HG02678 (cell line): ENCODE results near the gene CALML4.

Experiments
- ATAC-seq: cut with Tn5 transposase; IDR thresholded peaks from one replicate; pipeline ENCODE4 v1.9.1; 2021; ENCODE audit warnings: mild to moderate bottlenecking, moderate library complexity; ENCODE audit not compliant: unreplicated experiment

CALML4 gene

DNA sequence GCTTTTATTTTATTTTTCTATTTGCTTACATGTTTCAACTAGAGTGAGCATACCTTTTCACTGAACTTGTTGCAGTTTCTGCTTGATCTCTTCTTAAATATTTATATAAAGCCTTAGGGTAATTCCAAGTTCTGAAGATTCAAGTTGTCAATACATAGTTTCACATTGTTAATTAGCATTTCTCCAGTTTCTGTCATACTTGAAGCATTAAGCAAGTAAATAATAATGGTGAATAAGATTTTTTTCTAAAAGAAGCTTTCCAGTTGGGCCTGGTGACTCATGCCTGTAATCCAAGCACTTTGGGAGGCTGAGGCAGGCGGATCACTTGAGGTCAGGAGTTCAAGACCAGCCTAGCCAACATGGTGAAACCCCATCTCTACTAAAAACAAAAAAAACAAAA, 53.9 kb downstream of the CALML4 start:
- no peak for ATAC-seq

DNA sequence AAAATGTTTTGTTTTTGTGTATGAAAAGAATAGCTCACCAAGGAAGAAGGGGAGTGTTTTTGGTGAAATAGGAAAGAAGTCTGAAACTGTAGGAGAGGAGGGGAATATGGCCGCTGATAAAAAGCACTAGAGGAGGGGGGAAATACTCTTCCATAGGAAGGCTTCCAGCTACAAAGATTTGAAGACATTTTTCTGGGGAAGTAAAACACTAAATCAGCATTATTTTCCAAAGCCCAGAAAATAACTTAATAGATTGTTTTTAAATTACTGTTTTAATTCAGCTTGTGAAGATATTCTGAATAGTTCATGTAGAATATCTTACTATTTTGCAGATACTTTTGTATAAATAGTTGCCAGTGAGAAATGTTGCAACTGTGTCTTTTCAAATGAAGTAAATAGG, 54.9 kb downstream of the CALML4 start:
- no peak for ATAC-seq

DNA sequence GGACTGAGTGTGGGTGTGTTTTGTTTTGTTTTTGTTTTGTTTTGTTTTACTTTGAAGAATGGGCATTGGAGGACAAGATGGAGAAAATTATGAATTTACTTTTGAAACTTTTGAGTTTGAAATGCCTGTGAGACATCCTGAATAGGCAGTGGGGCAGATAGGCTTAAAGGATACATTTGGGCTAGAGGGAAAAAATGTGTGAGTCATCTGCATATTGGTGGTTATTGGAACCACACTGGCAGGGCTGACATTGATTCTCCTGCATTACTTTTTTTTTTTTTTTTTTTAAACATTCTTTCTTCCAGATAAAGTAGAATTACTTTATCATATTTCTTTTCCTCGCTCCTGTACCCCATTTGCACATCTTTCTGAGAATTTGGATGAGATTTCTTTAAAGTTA, 56.1 kb downstream of the CALML4 start:
- ATAC-seq = no peak

DNA sequence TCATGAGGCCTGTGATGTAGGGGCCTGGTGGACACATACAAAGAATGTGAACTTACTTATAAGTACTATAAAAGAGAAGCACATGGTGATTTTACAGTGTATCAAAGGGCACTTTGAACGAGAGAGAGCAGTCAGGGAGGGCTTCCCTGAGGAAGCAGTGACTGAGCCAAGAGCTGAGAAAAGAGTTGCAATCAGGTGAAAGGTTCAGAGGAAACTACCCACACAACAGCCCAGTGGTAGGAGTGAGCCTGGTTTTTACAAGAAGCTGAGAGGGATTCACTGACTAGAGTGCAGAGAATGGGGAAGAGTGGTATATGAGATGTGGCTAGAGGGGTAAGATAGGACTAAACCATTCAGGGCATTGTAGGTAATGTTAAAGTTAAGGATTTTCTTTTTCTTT, 57.1 kb downstream of the CALML4 start:
- no peak for ATAC-seq

DNA sequence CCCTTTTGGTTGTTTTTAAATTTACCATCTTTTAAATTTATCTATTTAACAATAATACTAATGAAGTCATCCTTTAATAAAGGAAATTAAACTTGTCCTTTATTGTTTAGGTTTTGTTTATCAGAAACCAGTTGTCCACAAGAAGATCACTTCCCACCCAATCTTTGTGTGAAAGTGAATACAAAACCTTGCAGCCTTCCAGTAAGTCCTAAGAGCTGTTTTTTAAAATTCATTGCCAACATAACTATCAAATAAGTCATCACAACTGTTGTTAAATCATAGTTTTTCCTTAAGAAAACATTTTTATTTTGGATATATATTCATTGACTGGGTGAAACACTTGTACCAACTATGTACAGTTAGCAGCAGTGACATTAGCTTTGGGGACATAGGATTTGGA, 59.4 kb downstream of the CALML4 start:
- ATAC-seq = no peak

DNA sequence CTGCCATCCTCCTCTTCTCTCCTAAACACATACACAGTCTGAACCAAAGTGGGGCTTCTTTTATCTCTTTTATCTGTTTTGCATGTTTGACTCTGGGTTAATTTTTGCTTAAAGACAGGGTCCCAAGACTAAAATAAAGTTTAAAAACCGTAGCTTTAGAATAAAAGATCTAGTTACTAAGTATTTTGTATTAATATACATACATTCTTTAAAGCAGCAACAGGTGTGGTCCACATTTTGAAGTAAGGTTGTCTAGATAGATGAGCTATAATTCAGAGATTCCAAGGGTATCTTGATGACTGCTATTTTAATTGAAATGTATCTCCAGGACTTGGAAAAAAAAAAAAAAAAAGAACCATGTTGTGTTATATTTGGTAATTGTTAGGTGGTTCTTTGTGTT, 61.3 kb downstream of the CALML4 start:
- ATAC-seq = no peak

DNA sequence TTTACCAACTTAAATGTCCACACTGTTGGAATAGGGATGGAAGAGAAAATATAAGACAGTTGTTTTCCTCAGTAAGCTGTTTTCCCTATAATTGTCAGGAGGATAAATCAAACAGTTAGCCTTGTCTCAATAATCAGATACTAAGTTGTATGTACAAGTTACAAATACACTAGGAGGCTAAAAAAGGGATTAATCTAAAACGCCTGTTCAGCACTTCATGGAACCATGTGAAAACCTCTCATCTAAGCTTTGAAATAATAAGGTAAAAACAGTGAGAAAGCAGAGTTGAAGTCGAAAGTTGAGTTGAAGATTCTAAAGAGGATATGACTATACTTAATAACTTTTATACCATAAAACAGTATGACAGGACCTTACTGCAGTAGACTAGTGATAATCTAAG, 62.0 kb downstream of the CALML4 start:
- ATAC-seq = no peak
